Activated T-helper 1 cell treated with Interleukin-2 at 50 U/mL for 16 hours (primary cell): ENCODE measurements around the gene CREB3L1.

Source experiments
- DNase-seq: peaks from one replicate; pipeline ENCODE4 v3.0.0-alpha.2; 2020; ENCODE audit warnings: low read depth

Gene CREB3L1

DNA sequence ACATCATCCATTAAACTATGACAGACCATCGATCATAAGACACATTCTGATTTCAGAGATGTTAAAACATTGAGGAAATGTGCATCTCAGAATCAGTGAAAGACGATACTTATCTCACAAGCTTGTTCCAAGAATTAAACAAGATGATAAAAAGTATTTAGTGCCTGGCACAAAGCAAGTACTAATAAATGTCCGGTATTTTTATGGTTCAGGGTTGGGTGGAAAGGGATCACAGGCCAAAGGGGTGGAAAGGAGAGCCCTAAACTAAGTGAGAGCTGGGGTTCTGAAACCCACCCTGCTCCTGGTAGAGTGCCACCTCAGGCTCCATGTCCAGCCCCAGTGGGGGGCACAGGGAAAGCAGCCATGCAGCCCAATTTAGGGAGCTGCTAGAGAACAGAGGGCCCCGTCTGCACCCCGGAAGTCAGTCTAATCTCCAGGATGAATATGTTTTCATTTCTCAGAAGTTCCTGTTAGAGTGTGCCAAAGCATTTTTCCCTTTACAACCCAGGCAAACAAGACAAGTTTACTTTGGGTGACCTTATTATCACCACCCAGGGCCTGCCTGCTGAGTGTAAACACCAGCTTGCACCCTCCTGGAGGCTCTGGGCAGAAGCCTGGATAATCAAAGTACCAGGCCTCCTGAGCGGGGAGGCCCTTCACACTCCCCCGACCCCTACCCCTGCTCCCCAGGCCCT is 3.8 kb upstream of the CREB3L1 start:
- DNase-seq, result no peak

DNA sequence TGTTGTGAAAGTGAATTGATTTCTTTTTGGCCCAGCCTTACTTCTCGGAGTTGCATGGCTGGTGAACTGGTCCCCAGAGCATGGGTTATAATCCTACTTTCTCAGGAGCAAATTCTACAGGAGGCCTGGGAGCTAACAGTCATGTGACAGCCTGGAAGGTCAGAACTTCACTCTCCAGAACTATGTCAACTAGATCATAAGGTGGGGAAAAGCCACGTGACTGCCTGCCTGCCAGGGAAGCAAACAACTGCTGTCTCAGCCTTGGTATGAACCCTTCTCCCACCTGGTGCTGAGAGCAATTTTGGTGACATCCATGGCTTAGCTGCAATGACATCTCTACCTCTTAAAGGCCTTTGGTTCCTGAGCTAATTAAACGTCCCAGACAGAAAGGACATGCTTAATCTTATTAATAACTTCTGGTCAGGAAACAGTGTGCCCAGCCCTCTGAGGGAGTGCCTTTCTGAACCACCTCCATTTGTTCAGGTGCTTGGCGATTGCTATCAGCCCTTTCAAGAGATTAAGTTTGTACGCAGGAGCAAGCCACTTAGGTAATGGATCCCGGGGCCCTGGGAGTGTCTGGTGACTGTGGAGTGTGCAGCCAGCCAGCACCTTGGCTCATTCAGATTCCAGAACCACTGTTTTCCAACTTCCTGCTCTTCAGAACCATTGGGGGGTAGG is 1.4 kb upstream of the CREB3L1 start:
- no peak for DNase-seq

DNA sequence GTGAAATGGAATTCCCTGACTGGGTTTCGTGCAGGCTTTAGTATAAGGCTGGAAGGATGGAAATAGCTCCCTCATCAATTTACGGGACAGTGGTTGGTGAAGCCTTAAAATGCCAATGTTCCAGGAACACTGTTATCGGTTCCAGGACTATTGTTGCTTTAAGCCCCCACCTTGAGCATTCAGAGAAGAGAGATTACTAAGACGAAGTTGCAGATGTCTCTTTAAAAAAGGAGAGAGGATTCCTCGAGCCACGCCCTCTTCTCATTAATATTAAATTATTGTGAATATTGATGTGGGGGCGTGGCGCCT is 195 bp upstream of the CREB3L1 start:
- no peak for DNase-seq

DNA sequence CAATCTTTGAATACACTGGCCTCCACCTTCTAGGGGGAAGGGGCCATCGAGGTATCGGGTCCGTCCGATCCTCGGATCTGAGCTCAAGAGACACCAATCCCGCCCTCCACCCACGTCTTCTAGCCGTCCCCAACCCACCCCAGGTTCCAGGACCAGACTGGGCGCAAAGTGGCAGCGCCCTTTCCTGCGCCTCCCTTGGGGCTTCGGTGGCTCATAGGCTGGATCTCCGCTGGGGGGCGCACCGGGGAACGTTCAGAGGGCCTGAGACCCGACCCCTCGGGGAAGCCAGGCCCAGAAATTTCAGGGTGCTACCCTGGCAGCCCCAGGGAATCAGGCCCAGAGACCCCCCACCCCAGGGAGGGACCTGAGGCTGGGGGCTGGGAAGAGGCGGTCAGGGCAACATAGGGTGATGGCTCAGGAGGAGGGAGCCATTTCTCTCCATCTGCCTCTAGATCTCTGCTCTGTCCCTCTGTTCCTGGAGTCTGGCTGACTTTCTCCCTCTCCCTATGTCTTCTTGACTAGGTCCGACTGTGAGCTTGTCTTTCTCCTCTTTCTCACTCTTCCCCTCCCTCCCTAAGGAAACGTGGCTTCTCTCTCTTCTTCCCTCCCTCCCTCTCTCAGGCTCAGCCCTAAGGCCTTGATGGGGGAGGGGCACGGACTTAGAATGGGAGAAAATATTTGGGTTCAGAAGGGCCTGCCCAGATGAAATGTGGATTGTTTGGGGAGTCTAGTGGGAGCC is 1.1 kb downstream of the CREB3L1 start:
- no peak for DNase-seq

DNA sequence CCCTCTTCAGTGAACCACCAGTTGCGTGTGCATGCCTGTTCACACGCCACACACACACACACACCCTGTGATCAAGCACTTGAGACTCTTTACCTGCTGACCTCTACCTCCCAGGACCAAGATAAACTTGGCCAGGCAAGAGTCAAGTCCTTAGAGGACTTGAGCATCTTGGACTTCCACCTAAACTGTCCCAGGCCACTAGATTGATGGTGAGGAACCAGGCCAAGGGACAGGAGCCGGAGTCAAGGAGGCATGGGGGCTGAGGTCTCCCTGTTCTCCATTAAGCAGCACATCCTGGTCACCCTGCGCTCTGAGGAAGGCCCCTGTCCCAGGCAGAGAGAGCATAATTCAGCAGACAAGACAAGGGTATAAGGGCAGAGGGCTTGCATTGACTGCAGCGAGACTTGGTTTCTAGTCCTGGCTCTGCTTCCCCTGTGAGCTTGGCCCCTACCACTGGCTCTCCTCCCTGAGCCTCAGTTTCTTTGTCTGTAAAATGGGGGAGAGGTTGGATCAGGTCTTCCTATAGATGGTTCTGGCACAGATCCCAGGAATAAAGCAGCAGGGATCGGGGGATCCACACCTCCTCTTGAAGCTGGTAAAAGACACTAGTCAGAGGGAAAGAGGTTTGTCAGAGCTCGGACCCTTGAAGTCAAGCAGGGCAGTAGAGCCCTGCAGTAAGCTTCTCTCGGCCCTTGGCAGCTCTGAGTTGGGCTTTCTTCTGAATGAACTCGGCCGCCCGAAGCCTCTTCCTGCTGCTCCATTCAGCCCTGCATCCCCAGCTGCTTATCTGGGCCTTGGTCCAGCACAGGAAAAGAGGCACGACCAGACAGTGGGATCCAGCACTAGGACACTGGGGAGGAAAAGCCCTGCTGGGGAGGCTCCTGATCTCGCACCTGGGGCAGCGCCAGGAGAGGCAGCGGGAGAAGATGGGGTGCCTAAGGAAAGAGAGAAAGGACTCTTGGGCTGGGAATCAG is 2.0 kb downstream of the CREB3L1 start:
- DNase-seq, result no peak

DNA sequence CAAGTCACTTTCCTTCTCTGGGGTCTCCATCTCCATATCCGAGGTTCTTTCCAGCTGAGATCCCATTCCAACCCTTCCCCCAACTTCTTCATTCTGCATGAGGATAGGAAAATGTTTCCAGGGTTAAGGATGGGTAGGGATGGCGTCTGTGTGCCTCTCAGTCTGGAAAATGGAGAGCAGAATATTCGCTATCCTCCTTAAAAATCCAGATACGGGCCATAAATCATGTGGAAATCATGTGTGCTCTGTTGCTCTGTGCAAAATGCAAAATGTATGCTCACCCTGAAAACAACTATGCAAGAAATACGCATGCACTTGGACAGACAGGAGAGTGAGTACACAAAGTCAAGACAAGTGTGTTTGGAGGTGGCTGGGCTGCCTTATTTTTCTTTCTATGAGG is 3.2 kb downstream of the CREB3L1 start:
- DNase-seq, result no peak

DNA sequence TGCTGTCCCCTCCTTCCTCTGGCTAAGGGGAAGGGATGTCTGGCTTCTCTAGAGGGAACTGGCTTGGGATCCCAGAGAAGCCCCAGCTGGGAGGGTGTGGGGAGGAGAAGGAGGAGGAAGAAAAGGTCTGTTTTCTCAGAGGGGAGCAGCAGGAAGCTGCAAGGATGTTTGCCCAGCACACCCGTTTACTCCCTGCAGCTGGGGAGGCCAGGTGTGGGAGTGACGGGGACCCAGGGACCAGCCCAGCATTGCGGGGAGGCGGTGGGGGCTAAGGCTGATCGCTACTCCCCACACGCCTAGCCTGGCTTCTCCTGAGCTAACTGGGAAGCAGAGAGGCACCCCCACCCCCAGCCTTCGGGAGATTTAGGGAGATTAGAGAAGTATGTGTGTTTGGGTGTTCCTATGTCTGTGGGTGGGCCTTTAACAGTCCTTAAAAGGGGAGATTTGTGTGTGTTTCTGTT is 3.9 kb downstream of the CREB3L1 start:
- no peak for DNase-seq

DNA sequence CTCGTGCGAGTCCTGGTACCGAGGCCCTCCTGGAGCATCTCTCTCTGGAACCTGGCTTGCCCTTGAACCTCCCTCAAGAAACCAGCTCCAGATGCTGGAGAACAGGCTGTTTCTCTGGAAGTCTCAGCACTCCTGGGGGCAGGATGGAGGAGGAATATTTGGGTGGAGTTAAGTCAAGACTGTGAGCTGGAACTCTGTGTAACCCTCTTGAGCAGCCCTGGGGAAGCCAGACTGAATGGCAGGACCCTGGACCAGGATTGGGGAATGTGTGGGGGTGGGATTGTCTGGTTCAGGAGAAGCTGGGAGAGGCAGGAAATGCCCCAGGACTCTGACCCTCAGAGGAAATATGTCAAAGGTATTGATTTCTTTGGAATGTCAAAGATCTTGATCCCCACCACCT is 7.7 kb downstream of the CREB3L1 start:
- no peak for DNase-seq

DNA sequence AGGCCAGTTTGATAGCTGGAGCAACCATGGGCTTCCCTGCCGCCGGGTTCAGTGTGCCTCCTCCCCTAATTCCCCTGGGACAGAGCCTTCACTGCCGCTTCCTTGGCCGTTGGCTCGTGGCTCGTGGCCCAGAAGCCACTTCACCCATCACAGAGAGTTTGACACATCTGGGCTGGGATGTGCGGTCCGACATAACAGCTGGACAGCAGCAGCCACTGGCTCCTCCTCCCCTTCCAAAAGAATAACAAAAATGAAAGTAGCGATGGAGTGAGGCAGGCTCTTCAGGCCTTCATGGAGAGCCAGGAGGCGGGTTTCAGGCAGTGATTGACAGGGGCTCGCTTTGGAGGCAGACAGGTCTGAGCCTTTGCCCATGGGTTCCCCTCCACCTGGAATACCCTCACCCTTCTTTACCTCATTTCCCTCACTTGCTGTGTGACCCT is 8.2 kb downstream of the CREB3L1 start:
- no peak for DNase-seq

DNA sequence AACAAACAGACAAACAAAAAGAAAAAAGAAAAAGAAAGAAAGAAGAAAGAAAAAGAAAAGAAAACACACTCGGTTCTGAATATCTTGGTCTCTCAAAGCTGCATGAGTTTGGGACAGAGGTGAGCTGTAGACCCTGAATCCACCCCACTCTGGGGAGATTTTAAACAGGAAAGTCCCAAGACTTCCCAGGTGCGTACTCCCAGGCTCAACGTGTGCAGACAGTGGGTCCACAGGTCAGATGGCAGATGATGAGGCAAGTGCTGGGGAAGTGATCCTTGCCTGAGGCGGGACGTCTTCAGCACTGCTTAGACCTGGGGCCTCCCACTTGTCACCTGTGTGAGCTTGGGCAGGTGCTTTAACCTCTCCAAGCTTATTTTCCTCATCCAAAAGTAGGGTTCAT is 9.3 kb downstream of the CREB3L1 start:
- DNase-seq, result no peak

DNA sequence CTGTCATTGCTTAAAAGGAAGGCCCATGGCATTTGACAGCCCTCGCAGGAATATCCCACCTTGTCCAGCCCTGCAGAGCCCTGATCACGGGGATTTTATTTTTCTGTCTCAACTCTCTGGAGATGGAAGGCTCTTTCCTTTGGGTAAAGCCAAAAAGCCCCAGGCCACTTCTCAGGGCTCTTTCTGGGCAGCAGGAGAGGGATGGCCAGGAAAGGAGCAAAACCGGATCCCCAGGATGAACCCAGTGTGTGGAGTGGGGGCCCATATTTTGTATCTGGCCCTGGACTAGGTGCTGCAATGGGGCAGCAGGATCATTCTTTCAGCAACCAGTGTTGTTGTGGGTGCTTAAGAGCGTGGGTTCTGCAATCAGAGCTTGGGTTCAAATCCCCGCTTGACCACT is 11.0 kb downstream of the CREB3L1 start:
- no peak for DNase-seq

DNA sequence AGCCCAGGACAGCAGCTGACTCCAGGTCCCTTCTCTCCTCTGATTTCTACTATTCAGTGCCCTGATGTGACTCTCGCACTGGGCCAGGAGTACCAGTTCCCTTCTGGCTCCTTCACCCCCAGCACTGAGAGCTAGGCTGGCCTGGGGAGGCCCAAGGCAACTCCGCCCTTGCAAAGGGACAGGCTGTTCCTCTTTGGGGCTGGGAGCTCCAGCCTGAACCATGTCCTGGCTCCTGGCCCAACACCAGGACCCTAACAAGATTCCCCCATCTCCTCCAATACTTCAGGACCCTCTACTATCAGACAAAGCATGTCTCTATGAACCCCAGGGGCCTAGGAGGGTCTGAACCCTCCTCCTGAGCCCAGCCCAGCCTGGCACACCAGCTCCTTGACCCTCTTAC is 12.5 kb downstream of the CREB3L1 start:
- no peak for DNase-seq

DNA sequence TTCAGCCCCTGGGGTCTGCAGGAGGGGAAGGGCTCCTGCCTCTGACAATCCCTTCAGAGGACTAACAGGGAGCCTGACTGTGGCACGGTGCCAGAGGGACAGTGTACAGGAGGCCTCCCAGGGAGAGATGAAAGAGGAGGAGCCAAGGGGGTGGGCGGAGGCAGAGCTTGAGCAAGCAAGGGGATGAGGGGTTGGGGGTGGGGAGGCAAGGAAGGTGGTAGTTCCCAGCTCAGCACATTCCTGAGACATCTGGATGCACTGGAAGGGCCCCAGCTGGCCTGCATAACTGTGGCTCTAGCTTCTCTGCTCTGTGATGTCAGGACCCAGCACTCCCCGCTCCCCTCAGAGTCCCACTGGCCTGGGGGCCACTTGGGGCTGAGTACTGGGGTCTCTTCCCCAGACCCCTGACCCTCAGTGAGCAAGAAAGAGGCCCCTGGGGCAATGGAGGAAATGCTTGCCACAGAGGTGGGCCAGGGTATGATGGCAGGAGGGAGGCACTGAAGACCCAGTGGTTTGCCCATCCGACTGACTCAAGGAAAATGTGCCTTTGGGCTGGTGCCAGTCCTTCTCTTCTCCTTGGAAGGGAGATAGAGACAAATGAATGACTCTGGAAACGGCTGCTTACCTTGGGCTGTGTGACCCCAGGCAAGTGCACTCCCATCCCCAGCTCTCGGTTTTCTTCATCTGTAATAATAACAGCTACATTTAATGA is 13.3 kb downstream of the CREB3L1 start:
- DNase-seq, result no peak

DNA sequence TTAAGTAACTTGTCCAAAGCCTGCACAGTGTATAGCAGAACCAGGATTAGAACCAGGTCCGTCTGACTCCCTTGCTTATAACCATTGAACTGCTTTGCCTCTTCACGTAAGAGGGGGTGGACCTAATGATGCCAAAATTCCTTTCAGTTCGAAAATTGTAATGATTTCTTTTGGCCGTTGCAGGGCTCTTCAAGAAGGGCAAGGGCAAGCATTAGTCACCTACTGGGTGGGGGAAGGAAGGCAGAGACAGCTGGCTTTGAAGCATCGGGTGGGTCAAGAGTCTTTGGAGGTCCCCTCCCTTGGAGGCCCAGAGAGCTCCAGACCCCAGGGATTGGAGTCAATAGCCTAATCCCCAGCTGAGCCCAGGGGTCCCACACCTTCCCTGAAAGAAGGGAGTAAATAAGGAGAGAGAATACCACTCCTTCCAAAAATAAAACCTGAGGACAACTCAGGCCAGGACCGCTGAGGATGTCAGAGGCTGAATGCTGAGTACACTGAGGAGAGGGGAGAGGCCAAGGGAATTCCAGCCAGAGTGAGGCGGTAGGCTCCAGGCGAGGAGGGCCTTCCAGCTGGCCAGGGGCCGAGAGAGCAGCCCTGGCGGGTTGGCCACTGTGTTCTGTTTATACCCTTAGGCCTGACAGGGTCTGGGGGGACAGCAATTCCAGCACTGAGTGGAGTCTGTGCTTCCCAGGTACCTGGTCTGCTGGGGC is 14.1 kb downstream of the CREB3L1 start:
- DNase-seq, result no peak

DNA sequence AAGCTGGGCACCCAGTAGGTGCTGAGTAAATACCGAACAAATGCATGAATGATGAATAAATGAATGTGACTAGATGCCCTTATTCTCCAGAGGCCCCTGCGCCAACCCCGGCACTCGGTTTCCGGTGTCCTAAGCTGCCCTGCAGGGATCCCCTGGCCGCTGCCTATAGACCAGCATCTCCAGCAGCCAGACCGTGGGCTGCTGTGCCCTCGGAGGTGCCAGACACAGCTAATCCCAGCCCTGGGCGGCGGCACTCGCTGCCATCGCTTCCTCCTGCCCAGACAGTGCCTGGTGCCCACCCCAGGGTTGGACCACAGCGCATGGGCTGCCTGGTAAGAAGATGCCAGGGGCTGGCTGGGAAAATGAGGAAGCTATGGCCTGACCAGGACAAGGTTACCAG is 15.6 kb downstream of the CREB3L1 start:
- DNase-seq, result no peak

DNA sequence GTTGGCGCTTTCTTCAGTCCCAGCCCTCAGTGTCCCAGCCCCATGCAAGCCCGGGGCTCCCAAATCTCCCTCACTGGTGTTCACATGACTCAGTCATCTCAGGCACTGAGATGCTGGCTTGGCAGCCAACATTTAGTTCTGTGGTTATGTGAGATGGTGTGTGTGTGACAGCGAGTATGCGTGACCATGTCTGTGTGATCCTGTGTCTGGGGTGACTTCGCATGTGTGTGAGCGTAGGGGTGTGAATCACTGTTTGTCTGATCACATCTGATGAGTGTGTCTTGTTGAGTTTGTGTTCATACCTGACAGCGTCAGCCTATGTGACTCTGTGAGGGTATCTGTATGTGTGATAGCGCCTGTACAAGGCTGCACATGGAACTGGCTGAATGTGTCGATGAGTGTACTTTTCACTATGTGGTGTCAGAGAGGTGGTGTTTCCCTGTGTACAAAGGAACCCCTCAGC is 16.2 kb downstream of the CREB3L1 start:
- no peak for DNase-seq

DNA sequence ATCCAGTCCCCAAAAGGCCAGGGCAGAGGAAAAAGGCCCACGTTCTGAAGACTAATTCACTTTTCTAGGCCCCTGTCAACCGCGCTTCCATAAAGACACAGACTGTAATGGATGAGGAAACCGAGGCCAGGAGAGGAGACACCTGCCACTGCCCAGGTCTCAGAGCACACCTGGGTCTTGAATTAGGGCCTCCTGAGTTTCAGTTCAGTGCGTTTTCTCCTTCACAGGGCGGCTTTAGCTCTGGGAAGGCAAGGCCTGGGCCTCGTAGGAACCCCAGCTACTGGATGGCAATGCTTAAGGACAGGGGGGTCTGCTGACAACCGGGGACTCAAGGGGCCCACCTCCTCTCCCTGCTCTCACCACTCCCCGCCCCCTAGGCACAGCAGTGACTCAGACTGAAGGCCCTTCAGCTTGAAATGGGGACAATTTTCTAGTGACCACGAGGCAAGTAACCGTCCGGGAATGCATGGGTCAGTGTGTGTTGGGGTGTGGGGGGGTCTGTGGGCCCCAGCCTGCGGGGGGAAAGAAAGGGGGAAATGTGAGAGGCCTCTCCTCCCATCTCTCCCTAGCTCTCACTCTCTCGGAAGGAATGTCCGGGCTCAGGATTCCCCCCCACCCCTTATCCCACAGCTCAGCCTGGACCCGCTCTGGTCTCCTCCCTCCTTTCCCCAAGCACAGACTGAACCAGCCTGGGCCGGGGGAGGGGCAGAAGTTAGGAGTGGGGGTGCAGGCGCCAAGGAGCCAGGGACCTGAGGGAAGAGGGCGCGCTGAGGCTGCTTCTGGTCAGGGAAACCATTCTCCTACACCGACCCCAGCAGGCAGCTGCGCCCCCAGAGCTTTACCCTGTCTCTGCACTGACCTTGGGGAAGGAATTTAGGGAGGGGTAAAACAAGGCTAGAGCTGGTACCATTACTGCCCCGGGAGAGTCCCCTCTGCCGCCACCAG is 17.2 kb downstream of the CREB3L1 start:
- DNase-seq, result no peak

DNA sequence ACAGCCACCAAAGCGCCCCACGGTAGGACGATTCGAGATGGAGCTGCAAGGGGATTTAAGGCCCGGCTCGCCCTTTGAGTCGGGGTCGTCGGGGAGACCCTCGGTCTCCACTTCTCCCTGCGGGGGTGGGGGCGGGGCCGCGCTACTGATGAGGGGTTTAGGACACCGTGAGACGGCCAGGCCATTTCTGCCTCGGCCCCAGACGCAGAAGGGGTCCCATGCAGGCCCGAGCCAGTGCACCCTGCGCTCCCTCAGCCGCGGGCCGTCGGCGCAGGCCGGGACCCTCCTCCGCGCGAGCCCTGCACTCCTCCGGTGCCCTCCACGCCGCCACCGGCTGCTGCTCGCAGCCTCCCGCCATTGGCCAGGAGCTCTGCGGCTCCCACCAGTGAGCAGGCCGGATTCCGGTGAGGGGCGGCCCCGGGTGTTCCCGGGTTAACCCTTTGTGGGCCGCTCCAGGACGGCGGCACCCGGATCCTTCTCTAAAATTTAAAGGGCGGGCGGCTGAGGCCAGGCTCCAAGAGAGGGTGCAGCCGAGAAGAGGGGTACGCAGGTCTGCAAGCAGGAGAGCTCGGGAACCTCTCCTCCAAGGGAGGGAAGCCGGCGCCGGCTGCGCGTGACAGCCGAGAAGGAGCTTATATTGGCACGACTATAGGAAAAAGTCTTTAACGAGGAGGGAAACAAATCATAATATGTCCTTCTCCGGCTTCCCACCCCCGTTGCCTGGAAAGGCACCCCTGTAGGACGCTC is 18.0 kb downstream of the CREB3L1 start:
- peak; percentile 59 for DNase-seq

DNA sequence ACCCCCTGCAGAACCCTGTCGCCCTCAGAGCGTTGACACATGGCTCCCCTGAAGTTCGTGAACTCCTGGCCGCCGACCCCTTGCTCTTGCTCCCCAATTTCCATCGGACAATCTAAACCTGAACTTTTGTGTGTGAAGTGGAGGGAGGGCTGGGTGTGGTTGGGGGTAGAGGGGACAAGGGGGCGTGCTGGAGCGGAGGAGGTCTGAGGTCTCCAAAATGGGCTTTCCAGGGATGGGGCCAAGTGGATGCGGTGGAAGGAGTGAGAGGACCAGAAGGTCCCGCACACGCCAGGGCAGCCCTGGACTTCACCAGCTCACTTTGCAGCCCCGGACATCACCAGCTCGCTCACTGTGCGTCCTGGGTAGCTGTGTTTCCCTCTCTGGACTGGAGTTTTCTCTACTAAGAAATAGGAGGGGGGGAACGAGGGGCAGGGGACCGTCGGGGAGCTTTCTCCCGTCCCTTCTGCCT is 18.6 kb downstream of the CREB3L1 start:
- DNase-seq, result no peak
